ENCODE data around the gene CRIM1.

CRIM1 gene

DNA sequence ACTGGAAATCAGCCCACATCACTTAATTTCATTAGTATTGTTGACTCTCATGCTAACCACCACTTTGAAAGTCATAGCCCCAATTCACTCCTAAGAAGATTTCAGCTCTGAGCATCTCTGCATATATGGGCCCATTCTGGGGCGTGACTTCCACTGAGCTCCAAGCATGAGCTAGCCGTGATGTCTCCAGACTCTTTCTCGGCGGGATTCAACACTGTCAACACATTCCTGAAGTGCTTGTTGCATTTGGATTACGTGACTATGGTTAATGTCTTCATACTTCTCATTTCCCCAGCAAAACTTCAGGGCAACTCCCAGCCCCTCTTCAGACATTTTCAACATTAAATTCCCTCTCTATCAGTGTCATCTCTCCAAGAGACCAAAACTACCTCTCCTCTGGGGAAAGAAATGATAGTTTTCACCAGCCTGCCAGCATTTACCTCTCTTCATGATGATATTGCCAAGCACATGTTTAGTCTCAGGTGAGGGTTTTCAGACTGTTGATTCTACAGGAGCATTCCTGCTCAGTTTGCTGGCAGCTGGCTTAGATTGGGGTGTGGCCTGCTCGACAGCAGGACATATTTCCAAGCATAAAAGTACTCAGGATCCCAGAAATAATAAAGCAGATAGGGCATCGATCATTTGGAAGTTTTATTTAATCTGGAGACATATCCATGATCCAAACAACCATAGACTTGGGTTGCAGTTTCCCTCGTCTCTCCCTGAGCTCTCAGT lies 160.7 kb downstream of the CRIM1 start:
- peak; percentile 63 to 69 for DNase-seq (ENCODE audit: low read depth in 2 of 2)

DNA sequence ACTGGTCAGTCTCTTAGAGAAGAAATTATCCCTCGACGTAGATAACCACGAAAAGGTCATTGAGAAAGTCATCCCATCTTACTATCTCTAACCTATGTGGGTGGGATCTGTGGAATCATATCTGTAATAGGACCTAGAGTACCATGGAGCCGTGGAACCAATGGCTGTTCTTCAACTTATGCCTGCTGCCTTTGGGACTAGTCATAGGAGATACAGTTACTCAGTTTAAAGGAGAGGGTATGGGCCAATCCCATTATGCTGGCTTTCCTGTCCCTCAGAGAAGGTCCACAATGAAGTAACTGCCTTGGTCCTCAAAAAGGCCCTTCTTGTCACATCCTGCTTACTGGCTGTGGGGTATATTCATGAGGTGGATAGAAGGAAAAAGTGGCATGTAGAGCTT lies 164.9 kb downstream of the CRIM1 start:
- DNase-seq (ENCODE audit: low read depth in 2 of 2): no peak

DNA sequence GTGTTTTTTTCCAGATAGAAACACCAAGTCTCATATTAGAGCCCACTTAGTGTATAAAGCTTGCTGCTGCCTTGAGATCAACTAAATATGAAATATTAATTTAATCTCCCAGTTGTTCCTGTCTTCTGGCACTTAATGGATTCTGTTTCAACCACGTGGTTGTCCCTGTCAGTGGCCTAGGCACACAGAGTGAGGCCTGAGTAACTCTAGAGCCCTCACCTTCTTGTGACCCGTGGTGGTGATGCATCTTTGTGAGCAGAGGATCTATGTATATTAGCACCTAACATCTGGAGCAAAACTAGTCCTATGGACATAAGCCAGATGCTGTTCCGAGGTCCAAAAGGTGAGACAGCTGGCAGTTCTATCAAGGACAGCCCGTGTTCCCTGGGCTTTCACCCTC lies 167.6 kb downstream of the CRIM1 start:
- no peak for DNase-seq (ENCODE audit: low read depth in 2 of 2)

DNA sequence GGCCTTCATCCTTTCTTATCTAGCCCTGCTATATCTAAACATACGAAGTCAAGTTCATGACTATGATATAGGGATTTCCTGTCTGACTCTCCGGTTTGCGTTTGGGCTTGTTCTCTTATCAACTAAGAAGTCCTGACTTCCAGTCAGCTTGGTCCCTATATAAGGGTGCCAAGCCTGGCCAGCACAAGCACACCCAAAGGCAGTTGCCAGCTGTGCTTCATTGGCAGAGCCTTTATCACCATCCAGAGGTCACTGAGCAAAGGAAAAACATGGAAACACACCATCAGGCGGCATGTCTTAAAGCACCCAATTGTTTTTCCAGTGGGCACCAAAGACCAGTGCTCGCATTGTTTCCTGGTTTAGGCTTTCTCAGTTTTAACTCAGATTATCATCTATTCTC lies 169.7 kb downstream of the CRIM1 start:
- no peak for DNase-seq (ENCODE audit: low read depth in 2 of 2)

DNA sequence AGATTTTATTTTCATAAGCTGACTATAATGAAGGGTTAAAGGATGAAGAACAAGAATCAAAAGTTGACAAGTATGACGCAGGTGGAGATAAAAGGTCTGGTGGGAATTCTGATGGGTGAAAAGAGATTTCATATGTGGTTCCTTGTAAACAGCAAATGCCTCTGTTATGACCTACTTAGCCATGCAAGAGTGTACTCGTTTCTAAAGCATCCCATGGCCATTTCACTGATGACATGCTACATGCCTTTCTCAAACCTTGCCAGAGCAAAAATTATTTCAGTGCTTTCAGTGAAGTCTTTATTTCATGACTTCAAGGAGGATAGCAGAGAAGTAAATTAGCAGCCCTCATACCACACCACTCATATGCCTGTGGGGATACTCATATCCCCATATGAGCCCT lies 170.6 kb downstream of the CRIM1 start:
- no peak for DNase-seq (ENCODE audit: low read depth in 2 of 2)

DNA sequence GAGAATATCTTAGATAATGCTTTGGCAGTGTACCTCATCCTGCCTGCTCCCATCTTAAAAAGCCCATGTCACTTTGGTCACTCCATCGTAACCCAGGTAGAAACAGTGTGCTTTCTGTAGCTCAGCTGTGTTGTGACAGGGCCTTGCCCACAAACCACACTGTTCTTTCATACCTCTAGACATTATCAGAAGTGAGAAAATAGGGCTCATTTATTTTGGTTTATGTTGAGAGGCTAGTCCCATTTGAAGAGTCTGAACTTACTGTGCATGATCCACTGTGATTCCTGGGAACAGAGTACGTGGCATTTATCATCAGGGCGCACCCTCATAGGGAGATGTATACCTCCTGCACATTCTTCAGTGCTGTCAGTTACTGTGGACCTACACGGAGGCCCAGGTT lies 172.7 kb downstream of the CRIM1 start:
- no peak for DNase-seq (ENCODE audit: low read depth in 2 of 2)

DNA sequence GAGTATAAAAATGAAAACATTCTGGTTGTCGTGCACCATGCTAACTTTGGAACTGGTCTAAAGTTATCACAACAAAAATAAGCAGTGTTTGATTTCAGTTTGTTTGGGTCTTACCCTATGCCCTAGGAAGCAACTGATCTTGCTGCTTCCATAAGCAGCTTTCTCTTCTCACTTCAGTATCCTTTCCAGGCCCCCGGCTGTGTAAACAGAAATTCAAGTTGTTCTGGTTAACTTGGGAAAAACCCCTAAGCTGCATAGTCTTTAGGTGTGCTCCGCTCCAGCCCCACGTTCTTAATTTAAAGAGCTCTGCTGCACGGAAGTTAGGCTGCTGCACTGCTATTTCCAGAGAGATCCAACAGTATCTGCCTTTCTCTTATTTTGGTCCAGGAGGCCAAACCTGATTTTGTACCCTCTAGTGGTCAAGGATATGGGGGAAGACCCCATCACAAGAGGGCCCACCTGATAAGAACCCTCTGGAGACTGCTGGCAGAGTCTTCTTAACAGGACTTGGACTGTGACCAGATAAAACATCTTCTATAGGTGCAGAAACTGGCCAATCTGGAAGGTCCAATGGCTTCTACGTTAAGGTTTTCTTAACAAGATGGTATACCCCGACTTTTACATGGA lies 173.3 kb downstream of the CRIM1 start:
- DNase-seq (ENCODE audit: low read depth in 2 of 2): no peak

DNA sequence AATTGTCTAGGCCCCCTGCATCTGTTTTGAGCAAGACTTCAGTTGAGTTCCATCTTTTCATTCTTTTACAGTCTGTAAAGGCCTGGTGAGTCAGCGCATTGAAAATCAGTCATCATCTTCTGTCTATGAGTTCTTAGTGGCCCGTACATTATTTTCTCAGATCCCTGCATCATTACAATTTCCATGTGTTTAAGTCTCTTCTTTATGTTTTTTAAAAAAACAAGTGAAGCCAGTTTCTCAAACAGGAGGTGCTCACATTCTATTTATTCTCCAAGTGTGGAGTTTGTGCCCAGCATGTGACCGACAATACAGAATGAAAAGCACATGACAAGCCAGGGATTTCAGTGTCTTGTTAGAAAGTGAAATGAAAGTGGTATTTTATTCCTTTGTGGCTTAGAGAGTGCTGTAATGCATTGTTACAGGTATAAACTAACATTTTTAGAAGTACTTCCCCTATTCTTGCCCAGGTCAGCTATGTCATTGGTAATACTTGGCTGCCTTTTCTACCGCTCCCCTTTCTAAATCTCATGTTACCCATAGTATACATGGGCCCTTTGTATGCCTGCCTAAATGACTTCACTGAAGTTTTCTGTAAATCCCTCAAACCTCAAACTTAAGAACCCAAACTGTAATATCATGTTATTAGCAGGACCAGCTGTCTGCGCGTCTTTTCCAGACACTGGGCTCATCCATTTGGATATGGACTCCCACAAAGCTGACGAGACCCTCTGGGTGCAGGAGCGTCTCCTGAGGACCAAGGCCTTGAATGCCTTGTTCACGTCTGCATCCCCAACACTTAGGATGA lies 174.8 kb downstream of the CRIM1 start:
- peak; percentile 57 to 64 for DNase-seq (ENCODE audit: low read depth in 2 of 2)

DNA sequence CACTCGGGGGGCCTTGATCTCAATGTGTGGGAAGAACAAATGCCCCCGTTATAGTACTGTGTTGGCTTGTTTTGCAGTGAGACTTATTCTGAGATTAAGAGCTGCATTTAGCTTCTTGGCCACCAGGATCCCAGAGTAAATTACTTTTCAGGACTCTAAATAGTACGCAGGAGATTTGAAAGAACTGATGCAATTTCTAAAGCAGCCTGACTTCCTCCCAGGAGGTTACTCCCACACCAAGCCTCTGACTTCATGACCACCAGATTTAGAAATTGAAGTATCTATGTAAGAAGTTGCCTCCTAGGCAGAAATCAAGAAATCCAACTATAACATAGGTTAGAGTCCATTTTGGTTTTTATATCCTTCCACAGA lies 175.4 kb downstream of the CRIM1 start:
- peak in 1 of 2 experiments; percentile 25 for DNase-seq (ENCODE audit: low read depth in 2 of 2)

DNA sequence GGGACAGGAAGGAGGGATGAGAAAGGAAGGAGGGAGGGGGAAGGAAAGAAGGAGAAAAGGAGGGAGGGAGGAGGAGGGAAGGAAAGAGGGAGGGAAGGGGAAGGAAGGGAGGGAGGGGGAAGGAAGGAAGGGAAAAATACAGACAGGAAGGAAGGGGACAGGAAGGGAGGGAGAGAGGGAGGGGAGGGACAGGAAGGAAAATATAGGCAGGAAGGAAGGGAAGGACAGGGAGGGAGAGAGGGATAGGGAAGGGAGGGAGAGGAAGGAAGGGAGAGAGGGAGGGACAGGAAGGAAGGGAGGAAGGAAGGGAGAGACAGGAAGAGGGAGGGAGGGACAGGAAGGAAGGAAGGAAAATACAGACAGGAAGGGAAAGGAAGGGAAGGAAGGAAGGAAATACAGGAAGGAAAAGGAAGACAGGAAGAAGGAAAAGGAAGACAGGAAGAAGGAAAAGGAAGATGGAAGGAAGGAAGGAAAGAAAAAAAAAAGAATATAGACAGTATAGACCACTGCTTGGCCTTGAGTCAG lies 178.8 kb downstream of the CRIM1 start:
- DNase-seq (ENCODE audit: low read depth in 2 of 2): no peak

DNA sequence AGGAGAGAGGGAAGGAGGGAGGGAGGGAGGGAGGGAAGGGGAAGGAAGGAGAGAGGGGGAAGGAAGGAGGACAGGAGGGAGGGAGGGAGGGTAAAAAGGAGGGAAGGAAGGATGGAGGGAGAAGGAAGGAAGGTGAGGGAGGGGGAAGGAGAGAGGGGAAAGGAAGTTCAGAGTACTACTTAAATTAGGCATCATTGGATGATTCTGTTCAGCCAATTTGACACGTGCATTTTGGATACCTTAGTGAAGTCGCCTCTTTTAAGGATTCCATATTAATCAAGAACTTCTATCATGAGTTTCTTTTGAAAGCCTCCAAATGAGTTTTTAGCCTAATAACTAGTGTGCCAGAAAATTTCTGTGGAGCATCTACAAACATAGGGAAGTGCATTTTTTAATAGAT lies 179.5 kb downstream of the CRIM1 start:
- DNase-seq (ENCODE audit: low read depth in 2 of 2): no peak

DNA sequence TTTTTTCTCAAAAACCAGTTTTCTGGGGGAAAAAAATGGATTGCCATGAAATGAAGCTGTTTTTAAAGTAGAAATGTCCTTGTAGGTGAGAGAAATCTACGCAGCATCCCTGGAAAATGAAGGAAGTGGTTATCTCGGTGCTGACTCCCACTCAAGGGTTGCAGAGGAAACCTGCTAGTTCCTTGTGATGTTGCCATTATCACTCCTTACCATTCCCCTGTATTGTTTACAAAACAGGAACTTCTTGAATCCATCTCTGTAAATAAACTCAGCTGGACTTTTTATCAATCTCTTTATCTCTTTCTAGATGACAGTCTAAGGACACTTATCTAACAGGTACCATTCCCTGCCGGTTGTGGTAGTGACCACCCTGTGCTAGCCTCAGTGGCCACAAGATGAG lies 181.2 kb downstream of the CRIM1 start:
- DNase-seq (ENCODE audit: low read depth in 2 of 2): no peak

DNA sequence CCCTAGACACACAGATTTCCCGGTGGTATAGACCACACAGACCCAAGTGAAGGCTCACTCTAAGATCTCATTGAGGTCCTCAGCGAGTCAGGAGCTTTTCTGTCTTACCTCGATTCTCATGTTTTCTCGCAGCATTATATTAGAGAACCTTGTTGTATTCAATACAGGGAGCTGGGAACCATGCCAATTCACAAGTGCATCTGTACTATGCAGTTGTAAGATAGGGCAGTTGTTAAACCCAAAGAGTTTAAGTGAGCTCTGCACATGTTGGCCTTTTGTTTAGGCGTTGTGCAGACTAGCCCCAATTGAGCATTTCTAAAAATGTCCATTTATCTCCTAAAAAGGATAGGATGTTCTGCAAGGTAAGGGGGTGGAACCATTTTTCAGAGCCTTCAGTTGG lies 182.8 kb downstream of the CRIM1 start:
- no peak for DNase-seq (ENCODE audit: low read depth in 2 of 2)

DNA sequence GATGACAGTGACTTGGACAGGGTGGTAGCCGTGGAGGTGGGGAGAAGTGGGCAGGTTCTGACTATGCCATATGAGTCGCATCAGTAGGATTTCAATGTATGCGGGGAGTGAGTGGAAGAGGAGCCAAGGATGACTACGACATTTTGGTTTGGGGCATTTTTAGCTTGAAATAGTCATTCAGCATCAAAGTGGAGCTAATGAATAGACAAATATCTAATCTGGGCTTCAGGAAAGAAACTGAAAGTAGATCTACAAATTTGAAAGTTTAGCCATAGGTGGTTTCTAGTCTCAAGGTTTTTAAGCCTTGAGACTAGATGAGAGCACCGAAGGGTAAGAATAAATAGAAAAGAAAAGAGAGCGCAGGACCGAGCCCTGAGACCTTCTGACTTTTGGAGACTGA lies 184.1 kb downstream of the CRIM1 start:
- DNase-seq (ENCODE audit: low read depth in 2 of 2): no peak

DNA sequence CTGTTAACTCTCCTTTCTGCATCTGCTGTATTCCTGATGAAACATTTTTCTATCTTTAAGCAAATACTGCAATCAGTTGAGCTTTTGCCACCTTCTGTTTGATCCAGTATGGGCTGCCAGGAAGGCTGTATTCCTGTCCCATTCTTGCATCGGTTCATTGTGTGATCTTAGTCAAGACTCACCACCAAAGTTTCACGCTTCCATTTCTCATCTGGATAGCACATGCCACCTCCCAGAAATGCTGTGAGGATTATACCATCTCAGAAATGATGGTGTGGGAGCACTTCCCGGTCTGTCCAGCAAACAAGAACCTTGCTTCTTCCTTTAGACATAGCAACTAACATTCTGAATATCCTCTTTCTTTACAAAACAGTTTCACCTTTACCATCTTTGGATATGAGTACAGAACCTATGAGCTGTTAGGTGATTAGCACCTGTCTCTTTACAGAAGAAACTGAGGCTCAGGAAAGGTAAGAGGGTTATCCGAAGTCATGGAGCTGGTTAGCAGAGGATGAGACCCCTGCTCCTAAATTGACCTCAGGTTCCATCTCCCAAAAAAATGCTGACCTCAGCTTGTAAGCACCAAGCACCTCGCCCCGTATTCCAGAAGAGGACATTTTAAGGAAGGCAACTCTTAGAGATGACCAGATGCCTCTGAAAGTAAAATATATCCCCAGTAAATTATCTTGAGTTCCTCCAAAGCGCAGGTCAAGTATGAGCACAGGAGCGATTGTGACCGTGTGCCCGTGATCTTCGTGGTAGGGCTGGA lies 185.6 kb downstream of the CRIM1 start:
- DNase-seq (ENCODE audit: low read depth in 2 of 2): no peak

DNA sequence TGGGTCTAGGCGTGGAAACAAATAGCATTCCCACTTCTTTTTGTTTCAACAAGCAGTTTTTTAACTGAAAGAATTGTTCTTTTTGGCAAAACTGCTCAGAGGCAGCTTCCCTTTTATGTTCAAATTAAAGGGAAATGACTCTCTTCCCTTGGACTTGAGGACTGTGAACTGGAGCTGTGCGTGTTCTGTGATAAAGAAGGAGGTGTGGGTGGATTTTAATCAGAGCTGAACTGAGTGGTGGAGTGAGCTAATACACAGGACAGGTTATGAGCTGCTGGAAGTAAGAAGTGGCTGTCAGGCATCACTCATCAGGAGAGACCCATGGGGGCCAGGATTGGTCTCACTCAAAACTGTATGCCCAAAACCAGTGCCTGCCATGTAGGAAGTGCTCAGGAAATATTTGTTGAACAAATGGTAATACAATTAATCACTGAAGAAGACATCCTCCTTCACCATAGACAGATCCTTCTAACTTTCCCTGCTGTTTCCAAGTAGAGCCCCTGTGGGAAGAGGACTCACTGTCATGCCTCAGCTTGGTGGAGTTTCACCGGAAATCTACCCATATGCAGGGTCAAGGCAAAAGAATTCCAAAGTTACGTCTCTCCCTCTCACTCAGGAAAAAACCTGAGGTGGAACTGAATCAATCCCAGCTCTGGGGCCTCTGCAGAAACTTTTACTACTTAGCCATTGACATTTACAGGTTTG lies 186.5 kb downstream of the CRIM1 start:
- DNase-seq (ENCODE audit: low read depth in 2 of 2): no peak

DNA sequence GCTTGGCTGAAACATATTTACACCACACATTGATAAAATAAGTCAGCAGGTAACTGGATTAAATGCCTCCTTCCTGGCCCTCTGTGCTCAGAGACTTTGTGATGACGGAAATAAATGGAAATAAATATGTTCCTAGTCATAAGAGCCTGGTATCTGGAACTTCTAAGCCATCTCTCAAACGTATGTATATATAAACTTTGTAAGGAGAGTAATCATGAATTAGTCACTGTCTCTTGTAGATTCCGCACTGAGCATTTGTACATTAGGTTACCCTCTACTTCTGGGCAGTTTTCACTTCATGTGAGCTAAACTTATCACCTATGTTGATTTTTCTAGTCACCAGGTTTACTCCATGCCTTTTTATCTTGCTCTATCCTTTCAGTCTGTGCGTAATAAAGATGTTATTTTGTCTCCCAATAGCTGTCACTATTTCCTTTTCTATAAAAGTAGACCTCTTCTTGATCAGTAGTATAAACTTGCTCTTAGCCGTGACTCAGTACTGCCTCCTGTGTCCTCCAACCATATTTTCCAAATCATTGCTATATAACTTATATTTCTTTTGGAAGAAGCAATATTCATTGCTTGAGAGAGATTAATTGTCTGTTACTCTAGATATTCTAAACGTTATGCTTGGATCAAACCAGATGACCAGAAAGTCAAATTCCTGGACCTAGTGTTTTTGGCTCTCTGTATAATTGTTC lies 189.2 kb downstream of the CRIM1 start:
- no peak for DNase-seq (ENCODE audit: low read depth in 2 of 2)

DNA sequence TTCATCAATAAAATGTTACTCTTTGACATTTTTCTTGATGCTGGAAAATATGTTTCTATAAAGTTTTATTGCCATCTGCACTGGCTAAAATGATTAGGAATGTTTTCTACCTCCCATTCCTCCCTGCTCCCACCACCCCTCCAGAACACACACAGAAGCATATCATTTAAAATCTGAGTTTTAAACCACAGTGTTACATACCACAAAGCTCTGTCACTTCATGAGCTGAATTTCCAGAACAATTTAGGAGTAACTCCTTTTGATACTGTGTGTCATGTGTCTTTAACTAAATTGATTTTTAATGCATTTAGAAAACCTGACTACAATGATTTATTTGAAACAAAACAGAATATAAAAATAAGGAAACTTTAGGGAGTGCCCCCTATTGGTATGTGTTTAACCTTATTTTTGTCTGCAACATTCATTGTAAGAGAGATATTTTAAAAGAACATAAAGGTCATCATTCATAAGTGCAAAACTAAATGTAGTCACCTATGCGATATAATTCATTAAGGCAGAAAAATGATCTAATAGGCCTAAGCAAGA lies 190.4 kb downstream of the CRIM1 start:
- no peak for DNase-seq (ENCODE audit: low read depth in 2 of 2)

DNA sequence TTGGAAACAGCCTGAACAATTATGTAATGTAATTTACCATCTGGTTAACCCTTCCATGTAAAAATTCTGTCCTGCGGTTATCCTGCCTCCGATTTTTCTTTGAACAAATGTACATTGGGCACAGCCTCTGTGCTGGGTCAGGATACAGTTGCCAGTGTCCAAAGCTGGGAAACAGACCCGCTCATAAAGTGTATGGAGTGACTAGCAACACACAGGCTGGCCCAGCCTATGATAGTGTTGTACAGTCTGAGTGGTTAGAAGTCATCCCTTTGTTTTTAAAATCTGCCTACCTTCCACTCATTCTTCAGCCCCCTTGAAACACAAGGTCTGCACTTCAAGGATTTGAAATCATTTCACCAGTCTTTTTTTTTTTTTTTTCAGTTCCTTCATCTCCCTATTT lies 192.3 kb downstream of the CRIM1 start:
- DNase-seq (ENCODE audit: low read depth in 2 of 2): no peak

DNA sequence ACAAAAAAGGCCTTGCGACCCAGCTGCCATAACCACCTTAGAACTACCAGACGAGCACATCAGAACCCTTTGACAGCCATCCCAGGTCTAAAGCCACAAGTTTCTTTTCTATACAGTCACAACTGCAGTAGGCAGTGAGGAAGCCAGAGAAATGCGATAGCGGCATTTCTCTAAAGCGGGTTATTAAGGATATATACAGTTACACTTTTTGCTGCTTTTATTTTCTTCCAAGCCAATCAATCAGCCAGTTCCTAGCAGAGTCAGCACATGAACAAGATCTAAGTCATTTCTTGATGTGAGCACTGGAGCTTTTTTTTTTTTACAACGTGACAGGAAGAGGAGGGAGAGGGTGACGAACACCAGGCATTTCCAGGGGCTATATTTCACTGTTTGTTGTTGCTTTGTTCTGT lies 193.6 kb downstream of the CRIM1 start:
- no peak for DNase-seq (ENCODE audit: low read depth in 2 of 2)

Measured in fibroblast of skin of left biceps (primary cell).